B cell (primary cell): ENCODE measurements around the gene CUL4B. TPM values are rescaled to one million over a fixed set of nuclear protein-coding genes. Genes with fewer than 3 reads are reported as not detected.

Source experiments
- ATAC-seq: fragments of 200-7000 bp; cut with Tn5 transposase; one replicate; pipeline ENCODE4 v1.10.0; 2021; ENCODE audit warnings: low read depth, mild to moderate bottlenecking, moderate number of reproducible peaks, moderate library complexity
- CTCF ChIA-PET: fragments of 350-600 bp; sonication (Branson Sonifier 250); formaldehyde crosslinking; loops from one replicate; lab custom pipeline; 2021; ENCODE audit warnings: antibody characterized with exemption, inconsistent platforms; lab: Charles Lee
- POLR2A ChIA-PET: fragments of 350-600 bp; sonication (Branson Sonifier 250); formaldehyde crosslinking; loops from one replicate; lab custom pipeline; 2021; ENCODE audit warnings: antibody characterized with exemption; lab: Charles Lee
- DNase-seq: peaks from one replicate; pipeline ENCODE4 v3.0.0; 2013
- H2AFZ ChIP-seq: 2 replicates; pipeline ENCODE4 v1.6.1; 2012; ENCODE audit warnings: mild to moderate bottlenecking, low read depth, low read length; ENCODE audit not compliant: insufficient read depth, poor library complexity, severe bottlenecking
- H3K27ac ChIP-seq, 2 donors: 1 replicate in 1 of 2; 2 replicates in 1 of 2; pipeline ENCODE4 v1.5.1; 2012 to 2013; ENCODE audit warnings: low read length in 2 of 2, mild to moderate bottlenecking in 2 of 2, moderate library complexity in 1 of 2
- H3K27me3 ChIP-seq, 4 experiments: fragments of 200-600 bp in 1 of 4; sonication (generic) in 1 of 4; replicated peaks in 1 of 4; 1 replicate in 2 of 4; 2 replicates in 2 of 4; pipeline versions ENCODE4 v1.6.1 to v1.7.0; 2013 to 2016; ENCODE audit warnings: low read length in 3 of 4, mild to moderate bottlenecking in 2 of 4, mixed read lengths in 1 of 4, moderate library complexity in 1 of 4; ENCODE audit not compliant: insufficient read depth in 4 of 4, control insufficient read depth in 3 of 4; ENCODE audit errors: control extremely low read depth in 1 of 4
- H3K36me3 ChIP-seq, 2 experiments: replicated peaks in 1 of 2; 1 replicate in 1 of 2; 2 replicates in 1 of 2; pipeline versions ENCODE4 v1.6.1 to v1.7.1; 2013; ENCODE audit warnings: low read length in 1 of 2; ENCODE audit not compliant: insufficient read depth in 2 of 2, control insufficient read depth in 1 of 2; ENCODE audit errors: control extremely low read depth in 1 of 2, extremely low read depth in 1 of 2
- H3K4me1 ChIP-seq, 2 donors: fragments of 200-600 bp in 1 of 2; sonication (generic) in 1 of 2; 1 replicate in 1 of 2; 2 replicates in 1 of 2; pipeline versions ENCODE4 v1.5.1 to v1.6.1; 2013 to 2017; ENCODE audit warnings: low read length in 2 of 2; ENCODE audit not compliant: control insufficient read depth in 2 of 2, insufficient read depth in 2 of 2
- H3K4me2 ChIP-seq: replicated peaks from 2 replicates; pipeline ENCODE3; 2012; ENCODE audit warnings: mild to moderate bottlenecking, low read depth, low read length; ENCODE audit not compliant: poor library complexity, severe bottlenecking
- H3K4me3 ChIP-seq, 5 experiments: fragments of 200-600 bp in 1 of 5; sonication (generic) in 1 of 5; 1 replicate in 3 of 5; 2 replicates in 2 of 5; pipeline versions ENCODE4 v1.5.1 to v1.7.0; 2011 to 2016; ENCODE audit warnings: low read length in 4 of 5, mild to moderate bottlenecking in 4 of 5, low read depth in 2 of 5, control low read depth in 1 of 5, moderate library complexity in 1 of 5; ENCODE audit not compliant: insufficient read depth in 1 of 5; ENCODE audit errors: control extremely low read depth in 1 of 5, extremely low read depth in 1 of 5
- H3K79me2 ChIP-seq: fragments of 200-600 bp; sonication (generic); one replicate; pipeline ENCODE4 v1.6.0; 2016; ENCODE audit warnings: low read length; ENCODE audit not compliant: control insufficient read depth, insufficient read depth
- H3K9ac ChIP-seq: fragments of 200-600 bp; sonication (generic); 2 replicates; pipeline ENCODE4 v1.6.1; 2017; ENCODE audit warnings: mild to moderate bottlenecking, low read length, moderate library complexity
- H3K9me3 ChIP-seq, 3 donors: one replicate each; pipeline versions ENCODE4 v1.6.1 to v1.7.1; 2013; ENCODE audit warnings: low read length in 2 of 3; ENCODE audit not compliant: control insufficient read depth in 2 of 3, insufficient read depth in 1 of 3; ENCODE audit errors: control extremely low read depth in 1 of 3
- H4K20me1 ChIP-seq: 2 replicates; pipeline ENCODE4 v1.6.0; 2012; ENCODE audit warnings: mild to moderate bottlenecking, low read length; ENCODE audit not compliant: insufficient read depth, control insufficient read depth, poor library complexity, severe bottlenecking
- H3K27ac Mint-ChIP-seq: one replicate; pipeline ENCODE4 v1.8.0; 2021; ENCODE audit warnings: mixed read lengths
- H3K27me3 Mint-ChIP-seq: one replicate; pipeline ENCODE4 v1.8.0; 2021; ENCODE audit warnings: mixed read lengths
- H3K4me1 Mint-ChIP-seq: one replicate; pipeline ENCODE4 v1.8.0; 2021; ENCODE audit warnings: mixed read lengths
- H3K4me3 Mint-ChIP-seq: one replicate; pipeline ENCODE4 v1.8.0; 2021; ENCODE audit warnings: mixed read lengths
- H3K9me3 Mint-ChIP-seq: one replicate; pipeline ENCODE4 v1.8.0; 2022; ENCODE audit warnings: mixed read lengths; ENCODE audit not compliant: insufficient read depth
- EZH2 ChIP-seq: IDR thresholded peaks from 2 replicates; pipeline ENCODE4 v1.6.1; 2012; ENCODE audit warnings: borderline replicate concordance, low read depth, mild to moderate bottlenecking, moderate library complexity, low read length; ENCODE audit not compliant: insufficient read depth, poor library complexity, severe bottlenecking
- WGBS: methylation state at CpG from one replicate; pipeline ENCODE4 v1.1.5; 2013; ENCODE audit warnings: missing lambda C conversion rate; ENCODE audit not compliant: insufficient coverage; 5-methylcytosine and 5-hydroxymethylcytosine counted together
- intact Hi-C: fragments of 100-400 bp; cut with micrococcal nuclease; formaldehyde crosslinking; loops from one replicate; pipeline ENCODE4 v1.10.0; 2022
- polyA plus RNA-seq: library from polyadenylated mRNA; depleted of rRNA; stranded (reverse); fragments of >200 nt; gene quantifications from 2 replicates; pipeline ENCODE4 v1.2.3, GENCODE V29; 2012
- total RNA-seq, 2 donors: library from RNA; stranded (reverse); fragments of 120-200 nt in 1 of 2; gene quantifications; 1 replicate in 1 of 2; 2 replicates in 1 of 2; pipeline versions ENCODE4 v1.2.3 to v1.2.4, GENCODE V29; 2013 to 2022
- TF ChIP-seq, protein P1 (sequence below): fragments of 200-600 bp; IDR thresholded peaks from one replicate; pipeline ENCODE4 v1.8.0; 2022; ENCODE audit warnings: antibody characterized with exemption, mild to moderate bottlenecking

Gene CUL4B
- total and polyA plus RNA-seq, 2 donors (not counting 1 experiment from before 2014, with no cell fraction given), result 13.6 to 56.1 TPM

DNA sequence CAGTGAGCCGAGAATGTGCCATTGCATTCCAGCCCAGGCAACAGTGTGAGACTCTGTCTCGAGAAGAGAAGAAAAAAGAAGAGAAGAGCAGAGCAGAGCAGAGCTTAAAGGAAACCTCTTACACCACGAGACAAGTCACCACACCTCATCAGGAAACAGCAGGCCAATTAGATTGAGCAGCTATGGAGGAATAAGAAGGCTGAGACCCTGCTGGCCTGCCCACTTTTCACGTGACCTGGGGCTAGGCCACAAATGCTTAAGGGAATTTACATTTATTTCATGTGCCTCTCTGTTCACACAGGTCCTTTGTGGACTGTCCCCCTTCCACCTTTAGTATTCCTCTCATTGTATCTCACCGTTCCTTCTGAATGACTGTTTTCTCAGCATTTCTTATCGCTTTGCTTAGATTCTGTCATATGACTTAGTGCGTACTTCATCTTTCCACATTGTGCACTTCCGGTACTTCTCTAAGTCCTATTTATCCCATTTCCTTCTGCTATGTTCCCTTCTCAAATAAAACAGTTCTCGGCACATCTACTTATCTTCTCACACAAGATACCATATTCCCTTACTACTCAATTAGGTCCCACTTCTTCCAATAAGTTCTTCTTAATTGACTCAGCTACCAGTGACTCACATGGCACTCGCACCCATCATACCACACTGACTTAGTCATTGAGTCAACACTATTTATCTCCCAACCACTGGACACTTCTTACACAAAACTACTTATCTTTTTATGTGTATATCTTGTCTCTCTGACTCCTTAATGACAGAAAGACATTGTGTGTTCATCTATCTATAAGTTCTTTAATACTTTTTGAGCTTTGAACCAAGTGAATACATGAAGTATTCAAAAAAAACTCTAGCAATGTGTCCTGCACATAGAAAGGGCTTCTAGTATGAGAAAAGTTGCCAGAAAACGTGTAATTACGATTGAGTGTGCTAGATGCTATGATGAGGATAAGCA, 11.0 kb downstream of the CUL4B start:
- intact Hi-C loops, result no loop called here
- WGBS, result 94% methylated on average over 7 of the region's 12 CpGs

More for the DNA sequence above, 11.0 kb downstream of the CUL4B start:
- no peaks in the 10 kb centered on the region for H3K27me3 ChIP-seq
- H3K9ac ChIP-seq, result no peak overlapping the region
- no peaks in the 10 kb centered on the region for H3K4me1 ChIP-seq
- H3K79me2 ChIP-seq, result peaks cover 7% of the 10 kb centered on the region
- H3K36me3 ChIP-seq, result peaks cover 0 to 15% of the 10 kb centered on the region in 2 experiments
- Mint-ChIP-seq H3K4me3 (no peak overlapping the region), H3K4me1 (peaks cover 6% of the 10 kb centered on the region), H3K27ac (peak overlapping the region; percentile 41), H3K27me3 (no peaks in the 10 kb centered on the region), H3K9me3 (no peaks in the 10 kb centered on the region)
- H3K4me3 ChIP-seq, result no peak overlapping the region
- no peak overlapping the region for H3K4me2 ChIP-seq
- TF ChIP-seq, protein P1, sequence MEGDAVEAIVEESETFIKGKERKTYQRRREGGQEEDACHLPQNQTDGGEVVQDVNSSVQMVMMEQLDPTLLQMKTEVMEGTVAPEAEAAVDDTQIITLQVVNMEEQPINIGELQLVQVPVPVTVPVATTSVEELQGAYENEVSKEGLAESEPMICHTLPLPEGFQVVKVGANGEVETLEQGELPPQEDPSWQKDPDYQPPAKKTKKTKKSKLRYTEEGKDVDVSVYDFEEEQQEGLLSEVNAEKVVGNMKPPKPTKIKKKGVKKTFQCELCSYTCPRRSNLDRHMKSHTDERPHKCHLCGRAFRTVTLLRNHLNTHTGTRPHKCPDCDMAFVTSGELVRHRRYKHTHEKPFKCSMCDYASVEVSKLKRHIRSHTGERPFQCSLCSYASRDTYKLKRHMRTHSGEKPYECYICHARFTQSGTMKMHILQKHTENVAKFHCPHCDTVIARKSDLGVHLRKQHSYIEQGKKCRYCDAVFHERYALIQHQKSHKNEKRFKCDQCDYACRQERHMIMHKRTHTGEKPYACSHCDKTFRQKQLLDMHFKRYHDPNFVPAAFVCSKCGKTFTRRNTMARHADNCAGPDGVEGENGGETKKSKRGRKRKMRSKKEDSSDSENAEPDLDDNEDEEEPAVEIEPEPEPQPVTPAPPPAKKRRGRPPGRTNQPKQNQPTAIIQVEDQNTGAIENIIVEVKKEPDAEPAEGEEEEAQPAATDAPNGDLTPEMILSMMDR, result no peak
- no peak for TF ChIP-seq EZH2
- H3K9me3 ChIP-seq, result no peaks in the 10 kb centered on the region
- no peaks in the 10 kb centered on the region for H4K20me1 ChIP-seq
- H2AFZ ChIP-seq, result no peak overlapping the region
- no peak for ATAC-seq
- DNase-seq, result no peak
- ChIA-PET CTCF (interaction anchor here (0.7 kb wide), 1 partner anchor 241 kb away, joined by 3 read pairs; no protein-coding TSS in a partner anchor), POLR2A (no interaction called here)
- H3K27ac ChIP-seq, result no peak overlapping the region
